Activated CD8-positive, alpha-beta T cell treated with anti-CD3 and anti-CD28 coated beads for 36 hours (primary cell): ENCODE data around the gene POTEG. TPM values are rescaled to one million over a fixed set of nuclear protein-coding genes. Genes with fewer than 3 reads are reported as not detected.
"Not testable (repeated sequence)": the region's sequence is repeated elsewhere in the genome, so short reads cannot be mapped to it uniquely, and the experiment has no call there.

Experiments
- ATAC-seq: fragments of 200-7000 bp; cut with Tn5 transposase; one replicate; pipeline ENCODE4 v1.10.0; 2021; ENCODE audit warnings: mild to moderate bottlenecking, moderate library complexity
- CTCF ChIA-PET: fragments of 350-600 bp; sonication (Branson Sonifier 250); formaldehyde crosslinking; loops from one replicate; lab custom pipeline; 2021; ENCODE audit warnings: antibody characterized with exemption; lab: Charles Lee
- POLR2A ChIA-PET: fragments of 350-600 bp; sonication (Branson Sonifier 250); formaldehyde crosslinking; loops from one replicate; lab custom pipeline; 2021; ENCODE audit warnings: antibody characterized with exemption; lab: Charles Lee
- DNase-seq: peaks from one replicate; pipeline ENCODE4 v3.0.0-alpha.2; 2020
- H3K27ac Mint-ChIP-seq: one replicate; pipeline ENCODE4 v1.8.0; 2021; ENCODE audit warnings: mild to moderate bottlenecking, mixed read lengths
- H3K27me3 Mint-ChIP-seq: one replicate; pipeline ENCODE4 v1.8.0; 2021; ENCODE audit warnings: mixed read lengths
- H3K36me3 Mint-ChIP-seq: one replicate; pipeline ENCODE4 v1.8.0; 2021; ENCODE audit warnings: low read depth, mixed read lengths
- H3K4me1 Mint-ChIP-seq: one replicate; pipeline ENCODE4 v1.8.0; 2021; ENCODE audit warnings: low read depth, mixed read lengths
- H3K4me3 Mint-ChIP-seq: one replicate; pipeline ENCODE4 v1.8.0; 2021; ENCODE audit warnings: mild to moderate bottlenecking, moderate library complexity, mixed read lengths
- H3K9me3 Mint-ChIP-seq: one replicate; pipeline ENCODE4 v1.8.0; 2021; ENCODE audit warnings: mixed read lengths
- intact Hi-C: fragments of 100-400 bp; cut with micrococcal nuclease; formaldehyde crosslinking; loops from one replicate; pipeline ENCODE4 v1.10.0; 2022
- total RNA-seq, 2 experiments: library from RNA; stranded (reverse); gene quantifications; one replicate each; pipeline ENCODE4 v1.2.3, GENCODE V29; 2021

POTEG gene
- total RNA-seq, 2 experiments from 2014 or later: not detected

DNA sequence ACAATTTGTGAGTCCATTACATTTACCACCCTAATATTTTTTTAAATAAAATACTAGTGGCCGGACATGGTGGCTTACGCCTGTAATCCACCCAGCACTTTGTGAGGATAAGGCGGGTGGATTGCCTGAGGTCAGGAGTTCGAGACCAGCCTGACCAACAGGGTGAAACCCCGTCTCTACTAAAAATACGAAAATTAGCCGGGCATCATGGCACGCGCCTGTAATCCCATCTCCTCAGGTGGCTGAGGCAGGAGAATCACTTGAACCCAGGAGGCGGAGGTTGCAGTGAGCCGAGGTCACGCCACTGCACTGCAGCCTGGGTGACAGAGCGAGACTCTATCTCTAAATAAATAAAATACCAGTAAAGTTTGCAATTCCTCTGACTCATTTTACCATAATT lies 25.6 kb downstream of the POTEG start:
- H3K9me3 Mint-ChIP-seq, H3K4me3 Mint-ChIP-seq, H3K36me3 Mint-ChIP-seq, ATAC-seq, POLR2A ChIA-PET, H3K27ac Mint-ChIP-seq, intact Hi-C loops, DNase-seq, H3K4me1 Mint-ChIP-seq, H3K27me3 Mint-ChIP-seq, CTCF ChIA-PET: not testable (repeated sequence)

DNA sequence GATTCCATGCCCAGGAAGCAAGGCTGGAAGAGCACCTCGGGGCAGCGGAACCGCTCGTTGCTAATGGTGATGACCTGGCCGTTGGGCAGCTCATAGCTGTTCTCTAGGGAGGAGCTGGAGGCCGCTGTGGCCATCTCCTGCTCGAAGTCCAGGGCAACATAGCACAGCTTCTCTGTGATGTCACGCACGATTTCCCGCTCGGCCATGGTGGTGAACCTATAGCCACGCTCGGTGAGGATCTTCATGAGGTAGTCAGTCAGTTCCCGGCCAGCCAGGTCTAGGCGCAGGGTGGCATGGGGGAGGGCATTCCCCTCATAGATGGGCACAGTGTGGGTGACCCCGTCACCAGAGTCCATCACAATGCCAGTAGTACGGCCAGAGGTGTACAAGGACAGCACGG lies 32.0 kb downstream of the POTEG start:
- H3K27me3 Mint-ChIP-seq, intact Hi-C loops, CTCF ChIA-PET, ATAC-seq, POLR2A ChIA-PET, DNase-seq, H3K4me1 Mint-ChIP-seq, H3K27ac Mint-ChIP-seq, H3K36me3 Mint-ChIP-seq, H3K4me3 Mint-ChIP-seq, H3K9me3 Mint-ChIP-seq: not testable (repeated sequence)

DNA sequence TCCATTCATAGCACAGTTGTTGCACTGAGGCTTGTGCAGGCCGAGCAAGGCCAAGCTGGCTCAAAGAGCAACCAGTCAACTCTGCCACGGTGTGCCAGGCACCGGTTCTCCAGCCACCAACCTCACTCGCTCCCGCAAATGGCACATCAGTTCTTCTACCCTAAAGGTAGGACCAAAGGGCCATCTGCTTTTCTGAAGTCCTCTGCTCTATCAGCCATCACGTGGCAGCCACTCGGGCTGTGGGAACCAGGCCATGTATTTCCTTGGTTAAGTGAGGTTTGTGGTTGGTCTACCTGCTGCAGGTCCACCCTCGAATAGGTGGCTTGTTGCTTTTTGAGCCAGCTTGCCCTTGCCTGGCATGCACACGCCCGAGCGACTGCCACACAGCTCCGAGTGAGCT lies 39.4 kb downstream of the POTEG start:
- DNase-seq, H3K27me3 Mint-ChIP-seq, POLR2A ChIA-PET, intact Hi-C loops, ATAC-seq, H3K27ac Mint-ChIP-seq, H3K4me1 Mint-ChIP-seq, H3K4me3 Mint-ChIP-seq, H3K36me3 Mint-ChIP-seq, H3K9me3 Mint-ChIP-seq, CTCF ChIA-PET: not testable (repeated sequence)

DNA sequence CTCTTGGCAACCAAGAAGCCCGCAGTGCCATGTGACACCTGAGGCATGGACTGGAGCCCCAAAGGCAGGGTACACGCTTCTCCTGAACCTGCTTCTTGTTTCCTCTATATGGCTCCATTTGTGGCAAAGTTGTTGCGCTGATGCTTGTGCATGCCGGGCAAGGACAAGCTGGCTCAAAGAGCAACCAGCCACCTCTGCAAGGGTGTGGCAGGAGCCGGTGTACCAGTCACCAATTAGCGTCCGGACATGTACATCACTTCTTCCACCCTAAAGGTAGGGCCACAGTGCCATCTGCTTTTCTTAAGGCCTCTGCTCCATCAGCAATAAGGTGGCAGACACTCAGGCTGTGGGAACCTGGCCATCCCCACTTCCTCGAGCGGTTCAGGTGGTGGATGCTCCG lies 43.9 kb downstream of the POTEG start:
- DNase-seq, H3K27me3 Mint-ChIP-seq, H3K9me3 Mint-ChIP-seq, POLR2A ChIA-PET, CTCF ChIA-PET, H3K27ac Mint-ChIP-seq, H3K36me3 Mint-ChIP-seq, ATAC-seq, H3K4me3 Mint-ChIP-seq, intact Hi-C loops, H3K4me1 Mint-ChIP-seq: not testable (repeated sequence)

DNA sequence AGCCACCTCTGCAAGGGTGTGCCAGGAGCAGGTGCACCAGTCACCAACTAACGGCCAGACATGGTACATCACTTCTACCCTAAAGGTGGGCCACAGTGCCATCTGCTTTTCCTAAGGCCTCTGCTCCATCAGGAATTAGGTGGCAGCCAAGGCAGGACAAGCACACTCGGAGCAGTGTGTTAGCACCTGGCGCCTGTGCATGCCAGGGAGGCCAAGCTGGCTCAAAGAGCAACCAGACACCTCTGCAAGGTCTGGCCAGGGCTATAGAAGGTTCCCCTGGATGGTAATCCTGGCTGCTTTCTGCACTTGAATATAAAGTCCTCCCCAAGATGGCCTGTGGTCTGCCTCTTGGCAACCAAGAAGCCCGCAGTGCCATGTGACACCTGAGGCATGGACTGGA lies 45.4 kb downstream of the POTEG start:
- intact Hi-C loops, CTCF ChIA-PET, H3K27ac Mint-ChIP-seq, H3K4me1 Mint-ChIP-seq, POLR2A ChIA-PET, H3K27me3 Mint-ChIP-seq, DNase-seq, ATAC-seq, H3K36me3 Mint-ChIP-seq, H3K9me3 Mint-ChIP-seq, H3K4me3 Mint-ChIP-seq: not testable (repeated sequence)

DNA sequence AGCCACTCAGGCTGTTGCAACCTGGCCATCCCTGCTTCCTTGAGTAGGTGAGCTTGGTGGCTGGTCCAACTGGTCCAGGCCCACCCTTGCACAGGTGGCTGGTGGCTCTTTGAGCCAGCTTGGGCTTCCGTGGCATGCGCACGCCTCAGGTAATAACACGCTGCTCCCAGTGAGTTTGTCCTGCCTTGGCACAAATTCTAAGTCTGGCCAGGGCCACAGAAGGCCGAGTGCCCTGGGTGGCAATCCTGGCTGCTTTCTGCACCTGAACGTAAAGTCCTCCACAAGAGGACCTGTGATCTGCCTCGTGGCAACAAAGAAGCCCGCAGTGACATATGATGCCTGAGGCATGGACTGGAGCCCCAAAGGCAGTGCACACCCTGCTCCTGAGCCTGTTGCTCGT lies 47.1 kb downstream of the POTEG start:
- CTCF ChIA-PET, ATAC-seq, H3K4me1 Mint-ChIP-seq, POLR2A ChIA-PET, H3K36me3 Mint-ChIP-seq, H3K27me3 Mint-ChIP-seq, H3K9me3 Mint-ChIP-seq, H3K4me3 Mint-ChIP-seq, DNase-seq, H3K27ac Mint-ChIP-seq, intact Hi-C loops: not testable (repeated sequence)

DNA sequence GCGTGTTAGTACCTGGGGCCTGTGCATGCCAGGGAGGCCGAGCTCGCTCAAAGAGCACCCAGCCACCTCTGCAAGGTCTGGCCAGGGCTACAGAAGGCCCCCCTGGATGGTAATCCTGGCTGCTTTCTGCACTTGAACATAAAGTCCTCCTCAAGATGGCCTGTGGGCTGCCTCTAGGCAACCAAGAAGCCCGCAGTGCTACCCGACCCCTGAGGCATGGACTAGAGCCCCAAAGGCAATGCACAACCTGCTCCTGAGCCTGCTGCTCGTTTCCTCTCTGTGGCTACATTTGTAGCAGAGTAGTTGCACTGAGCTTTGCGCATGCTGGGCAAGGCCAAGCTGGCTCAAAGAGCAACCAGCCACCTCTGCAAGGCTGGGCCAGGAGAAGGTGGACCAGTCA lies 47.8 kb downstream of the POTEG start:
- H3K27ac Mint-ChIP-seq, H3K4me3 Mint-ChIP-seq, DNase-seq, H3K27me3 Mint-ChIP-seq, H3K36me3 Mint-ChIP-seq, H3K4me1 Mint-ChIP-seq, intact Hi-C loops, POLR2A ChIA-PET, CTCF ChIA-PET, H3K9me3 Mint-ChIP-seq, ATAC-seq: not testable (repeated sequence)

DNA sequence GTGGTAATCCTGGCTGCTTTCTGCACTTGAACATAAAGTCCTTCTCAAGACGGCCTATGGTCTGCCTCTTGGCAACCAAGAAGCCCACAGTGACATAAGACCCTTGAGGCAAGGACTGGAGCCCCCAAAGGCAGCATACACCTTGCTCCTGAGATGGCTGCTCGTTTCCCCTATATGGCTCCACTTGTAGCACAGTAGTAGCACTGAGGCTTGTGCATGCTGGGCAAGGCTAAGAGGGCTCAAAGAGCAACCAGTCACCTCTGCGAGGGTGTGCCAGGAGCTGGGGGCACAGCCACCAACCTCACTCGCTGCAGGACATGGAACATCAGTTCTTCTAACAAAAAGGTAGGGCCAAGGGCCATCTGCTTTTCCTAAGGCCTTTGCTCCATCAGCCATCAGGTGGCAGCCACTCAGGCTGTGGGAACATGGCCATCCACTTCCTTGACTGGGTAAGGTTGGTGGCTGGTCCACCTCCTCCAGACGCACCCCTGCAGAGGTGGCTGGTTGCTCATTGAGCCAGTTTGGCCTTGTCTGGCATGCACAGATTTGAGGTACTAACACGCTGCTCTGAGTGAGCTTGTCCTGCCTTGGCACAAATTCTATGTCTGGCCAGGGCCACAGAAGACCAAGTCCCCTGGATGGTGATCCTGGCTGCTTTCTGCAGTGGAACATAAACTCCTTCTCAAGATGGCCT lies 49.9 kb downstream of the POTEG start:
- H3K9me3 Mint-ChIP-seq, POLR2A ChIA-PET, CTCF ChIA-PET, H3K36me3 Mint-ChIP-seq, H3K4me1 Mint-ChIP-seq, H3K4me3 Mint-ChIP-seq, H3K27ac Mint-ChIP-seq, H3K27me3 Mint-ChIP-seq, intact Hi-C loops, ATAC-seq, DNase-seq: not testable (repeated sequence)

DNA sequence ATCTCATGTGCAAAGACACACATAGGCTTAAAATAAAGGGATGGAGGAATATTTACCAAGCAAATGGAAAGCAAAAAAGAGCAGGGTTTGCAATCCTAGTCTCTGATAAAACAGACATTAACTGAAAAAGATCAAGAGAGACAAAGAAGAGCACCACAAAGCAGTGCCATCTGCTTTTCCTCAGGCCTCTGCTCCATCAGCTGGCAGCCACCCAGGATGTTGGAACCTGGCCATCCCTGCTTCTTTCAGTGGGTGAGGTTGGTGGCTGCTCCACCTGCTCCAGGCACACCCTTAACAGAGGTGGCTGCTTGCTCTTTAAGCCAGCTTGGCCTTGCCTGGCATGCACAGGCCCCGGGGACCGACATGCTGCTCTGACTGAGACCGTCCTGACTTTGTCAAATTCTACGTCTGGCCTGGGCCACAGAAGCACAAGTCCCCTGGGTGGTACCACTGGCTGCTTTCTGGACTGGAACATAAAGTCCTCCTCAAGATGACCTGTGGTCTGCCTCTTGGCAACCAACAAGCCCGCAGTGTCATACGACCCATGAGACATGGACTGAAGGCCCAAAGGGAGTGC lies 51.0 kb downstream of the POTEG start:
- H3K4me3 Mint-ChIP-seq, POLR2A ChIA-PET, intact Hi-C loops, H3K4me1 Mint-ChIP-seq, H3K27ac Mint-ChIP-seq, H3K27me3 Mint-ChIP-seq, H3K9me3 Mint-ChIP-seq, H3K36me3 Mint-ChIP-seq, ATAC-seq, CTCF ChIA-PET, DNase-seq: not testable (repeated sequence)

DNA sequence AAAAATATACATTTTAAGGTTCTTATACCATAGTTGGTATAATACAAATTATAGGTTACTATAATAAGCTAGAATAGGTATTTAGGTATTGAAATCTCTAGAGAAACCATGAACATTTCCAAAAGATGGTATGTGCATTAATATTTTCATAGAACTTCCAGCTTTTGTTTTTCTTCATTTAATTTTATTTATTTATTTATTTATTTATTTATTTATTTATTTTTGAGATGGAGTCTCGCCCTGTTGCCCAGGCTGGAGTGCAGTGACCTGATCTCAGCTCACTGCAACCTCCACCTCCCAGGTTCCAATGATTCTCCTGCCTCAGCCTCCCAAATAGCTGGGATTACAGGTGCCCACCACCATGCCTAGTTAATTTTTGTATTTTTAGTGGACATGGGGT lies 54.0 kb downstream of the POTEG start:
- H3K36me3 Mint-ChIP-seq, H3K9me3 Mint-ChIP-seq, H3K4me1 Mint-ChIP-seq, ATAC-seq, POLR2A ChIA-PET, H3K27ac Mint-ChIP-seq, DNase-seq, H3K27me3 Mint-ChIP-seq, H3K4me3 Mint-ChIP-seq, intact Hi-C loops, CTCF ChIA-PET: not testable (repeated sequence)

DNA sequence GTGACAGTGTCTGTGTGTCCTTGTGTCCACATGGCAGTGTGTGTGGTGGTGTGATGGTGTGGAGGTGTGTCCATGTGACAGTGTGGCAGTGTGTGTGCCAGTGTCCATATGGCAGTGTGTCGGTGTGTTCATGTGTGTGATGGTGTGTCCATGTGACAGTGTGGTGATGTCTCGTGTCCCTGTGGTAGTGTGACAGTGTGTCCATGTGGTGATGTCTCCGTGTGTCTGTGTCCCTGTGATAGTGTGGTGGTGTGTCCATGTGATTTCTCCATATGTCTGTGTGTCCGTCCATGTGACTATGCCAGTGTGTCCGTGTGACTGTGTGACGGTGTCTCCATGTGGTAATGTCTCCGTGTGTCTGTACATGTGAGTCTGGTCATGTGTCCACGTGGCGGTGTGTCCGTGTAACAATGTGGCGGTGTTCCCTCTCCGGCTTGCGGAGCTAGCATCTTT lies 59.7 kb downstream of the POTEG start:
- H3K4me3 Mint-ChIP-seq, H3K27me3 Mint-ChIP-seq, H3K36me3 Mint-ChIP-seq, ATAC-seq, H3K27ac Mint-ChIP-seq, H3K4me1 Mint-ChIP-seq, POLR2A ChIA-PET, CTCF ChIA-PET, H3K9me3 Mint-ChIP-seq, DNase-seq, intact Hi-C loops: not testable (repeated sequence)

DNA sequence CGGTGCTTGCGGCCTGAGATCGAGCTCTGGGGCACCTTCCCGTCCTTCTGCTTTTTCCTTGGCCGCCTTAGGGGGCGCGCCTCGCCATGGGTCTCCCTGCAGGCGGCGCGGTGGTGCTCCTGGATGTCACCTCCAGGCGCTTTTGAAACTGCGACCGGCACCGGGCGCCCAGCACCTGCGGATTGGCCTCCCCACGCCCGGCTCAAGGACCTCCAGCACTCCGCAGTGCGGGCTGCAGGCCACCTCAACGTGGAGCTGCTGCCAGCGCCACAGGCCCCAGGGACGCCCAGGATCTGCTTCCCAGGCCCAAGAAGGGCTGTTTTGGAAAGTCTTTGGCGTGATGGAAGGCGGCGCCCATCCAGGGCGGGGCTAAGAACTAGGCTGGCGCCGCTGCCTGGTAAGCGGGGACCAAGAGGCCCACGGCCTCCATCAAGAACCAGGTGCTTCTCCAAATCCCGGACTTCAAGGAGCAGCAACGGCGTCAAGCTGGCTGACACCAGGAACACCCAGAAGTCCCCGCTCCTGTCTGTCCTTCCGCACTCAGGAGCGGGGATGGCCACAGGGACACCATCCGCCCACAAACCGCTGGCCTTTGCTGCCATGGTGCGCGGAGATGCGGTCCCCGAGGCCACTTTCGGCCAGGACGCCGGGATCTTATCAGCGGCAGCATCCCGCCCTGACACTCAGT lies 61.2 kb downstream of the POTEG start:
- POLR2A ChIA-PET, H3K36me3 Mint-ChIP-seq, ATAC-seq, CTCF ChIA-PET, intact Hi-C loops, H3K9me3 Mint-ChIP-seq, H3K4me3 Mint-ChIP-seq, H3K4me1 Mint-ChIP-seq, H3K27ac Mint-ChIP-seq, DNase-seq, H3K27me3 Mint-ChIP-seq: not testable (repeated sequence)
